Middle frontal gyrus (tissue), 1 donor: ENCODE measurements around the gene CCDC150.
"Not testable (repeated sequence)": the region's sequence is repeated elsewhere in the genome, so short reads cannot be mapped to it uniquely, and the experiment has no call there.

Experiments
- DNase-seq: peaks from one replicate; pipeline ENCODE4 v3.0.0-alpha.2; 2015; ENCODE audit warnings: low spot score; ENCODE audit errors: extremely low spot score

The CCDC150 gene

DNA sequence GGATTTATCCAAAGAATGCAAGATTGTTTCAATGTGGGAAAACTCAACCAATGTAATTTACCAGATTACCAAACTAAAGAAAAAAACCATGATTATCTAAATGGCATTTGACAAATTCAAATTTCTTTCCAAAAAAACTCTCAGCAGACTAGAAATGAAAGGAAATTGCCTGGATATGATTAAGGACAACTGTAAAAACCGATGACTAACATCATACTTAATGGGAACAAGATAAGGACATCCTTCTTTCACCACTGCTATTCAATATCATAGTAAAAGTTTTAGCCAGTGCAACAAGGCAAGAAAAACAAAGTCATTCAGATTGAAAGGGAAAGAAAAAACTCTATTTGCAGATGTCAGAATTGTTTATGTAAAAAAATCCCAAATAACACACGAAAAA is 4.4 kb upstream of the CCDC150 start:
- DNase-seq = no peak

DNA sequence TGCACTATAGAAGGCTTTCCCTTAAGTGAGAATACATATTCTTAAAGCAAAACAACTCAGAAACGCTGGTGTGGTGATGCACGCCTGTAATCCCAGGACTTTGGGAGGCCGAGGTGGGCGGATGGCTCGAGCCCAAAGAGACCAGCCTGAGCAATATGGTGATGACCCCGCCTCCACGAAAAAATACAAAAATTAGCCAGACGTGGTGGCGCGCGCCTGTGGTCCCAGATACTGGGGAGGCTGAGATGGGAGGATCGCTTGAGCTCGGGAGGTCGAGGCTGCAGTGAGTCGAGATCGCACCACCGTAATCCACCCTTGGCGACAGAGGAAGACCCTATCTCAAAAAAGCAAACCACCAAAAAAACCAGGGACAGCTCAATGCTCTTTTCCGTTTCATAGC is 750 bp upstream of the CCDC150 start:
- DNase-seq = no peak

DNA sequence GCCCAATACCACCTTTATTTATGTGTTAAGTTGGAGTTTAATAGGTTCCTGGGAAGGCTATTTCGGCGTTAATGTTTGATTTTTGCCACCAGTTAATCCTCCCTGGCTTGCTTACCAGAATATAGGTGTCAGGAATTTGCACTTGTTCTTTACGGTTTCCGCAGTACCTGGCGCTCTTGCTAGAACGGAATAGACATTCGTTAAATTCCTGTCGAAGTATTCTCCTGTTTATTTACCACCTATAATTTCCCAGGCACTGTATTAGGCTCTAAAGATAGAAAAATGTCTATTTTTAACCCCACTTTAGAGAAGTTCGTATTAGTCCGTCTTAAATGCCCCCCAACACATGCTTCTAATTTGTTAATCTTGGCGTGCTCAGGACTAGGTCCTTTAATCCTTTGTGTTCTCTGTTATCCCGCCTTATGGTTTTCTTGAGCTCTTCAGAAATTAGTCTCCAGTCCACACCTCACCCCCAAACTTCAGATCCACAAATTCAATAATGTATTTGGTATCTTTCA is 575 bp downstream of the CCDC150 start:
- DNase-seq = no peak

DNA sequence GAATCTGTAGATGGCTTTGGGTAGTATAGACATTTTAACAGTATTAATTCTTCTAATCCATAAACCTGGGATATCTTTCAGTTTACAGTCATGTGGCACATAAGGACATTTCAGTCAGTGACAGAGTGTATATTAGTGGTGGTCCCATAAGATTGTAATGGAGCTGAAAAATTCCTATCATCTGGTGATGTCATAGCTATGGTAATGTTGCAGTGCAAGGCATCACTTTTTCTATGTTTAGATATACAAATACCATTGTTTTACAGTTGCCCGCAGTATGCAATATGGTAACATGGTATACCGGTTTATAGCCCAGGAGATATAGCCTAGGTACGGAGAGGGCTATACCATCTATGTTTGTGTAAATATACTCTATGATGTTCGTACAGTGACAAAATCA is 9.7 kb downstream of the CCDC150 start:
- no peak for DNase-seq

DNA sequence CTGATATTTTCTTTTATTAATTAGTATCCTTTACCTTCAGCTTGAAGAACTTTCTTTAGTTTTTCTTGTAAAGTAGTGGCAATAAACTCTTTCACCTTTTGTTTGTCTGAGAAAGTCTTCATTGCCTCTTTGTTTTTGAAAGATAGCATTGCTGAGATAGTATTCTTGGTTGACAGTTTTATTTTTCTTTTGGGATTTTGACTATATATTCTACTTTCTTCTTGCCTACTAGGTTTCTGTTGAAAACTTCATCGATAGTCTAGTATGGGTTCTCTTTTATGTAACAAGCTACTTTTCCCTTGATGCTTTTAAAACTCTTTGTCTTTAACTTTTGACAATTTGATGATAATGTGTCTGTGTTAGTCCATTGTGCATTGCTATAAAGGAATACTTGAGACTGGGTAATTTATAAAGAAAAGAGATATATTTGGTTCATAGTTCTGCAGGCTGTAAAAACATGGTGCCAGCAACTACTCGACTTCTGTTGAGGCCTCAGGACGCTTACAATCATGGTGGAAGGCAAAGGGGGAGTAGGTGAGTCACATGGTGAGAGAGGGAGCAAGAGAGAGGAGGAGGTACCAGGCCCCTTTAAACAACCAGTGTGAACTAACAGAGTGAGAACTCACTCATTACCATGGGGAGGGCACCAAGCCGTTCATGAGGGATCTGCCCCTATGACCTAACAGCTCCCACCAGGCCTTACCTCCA is 12.0 kb downstream of the CCDC150 start:
- DNase-seq = no peak

DNA sequence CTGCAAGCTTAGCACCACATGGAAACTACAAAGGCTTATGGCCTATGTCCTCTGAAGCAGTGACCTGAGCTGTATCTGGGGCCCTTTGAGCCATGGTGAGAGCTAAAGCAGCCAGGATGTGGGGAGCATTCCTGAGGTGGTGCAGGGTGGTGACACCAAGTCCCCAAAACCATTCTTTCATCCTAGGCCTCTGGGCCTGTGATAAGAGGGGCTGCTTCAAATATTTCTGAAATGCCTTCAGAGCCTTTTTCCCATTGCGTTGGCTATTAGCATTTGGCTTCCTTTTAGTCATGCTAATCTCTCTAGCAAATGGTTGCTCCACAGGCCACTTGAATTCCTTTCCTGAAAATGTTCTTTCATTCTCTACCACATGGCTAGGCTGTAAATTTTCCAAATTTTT is 13.4 kb downstream of the CCDC150 start:
- no peak for DNase-seq

DNA sequence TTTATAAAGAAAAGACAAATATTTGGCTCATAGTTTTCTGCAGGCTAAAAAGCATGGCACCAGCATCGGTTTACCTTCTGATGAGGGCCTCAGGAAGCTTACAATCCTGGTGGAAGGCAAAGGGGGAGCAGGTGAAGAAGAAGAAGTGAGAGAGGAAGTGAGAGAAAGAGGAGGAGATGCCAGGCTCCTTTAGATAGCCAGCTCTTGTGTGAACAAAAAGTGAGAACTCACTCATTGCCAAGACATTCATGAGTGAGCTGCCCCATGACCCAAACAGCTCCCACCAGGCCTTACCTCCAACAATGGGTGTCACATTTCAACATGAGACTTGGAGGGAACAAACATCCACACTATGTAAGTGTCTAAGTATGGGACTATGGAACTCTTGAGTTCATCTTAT is 14.3 kb downstream of the CCDC150 start:
- DNase-seq = no peak

DNA sequence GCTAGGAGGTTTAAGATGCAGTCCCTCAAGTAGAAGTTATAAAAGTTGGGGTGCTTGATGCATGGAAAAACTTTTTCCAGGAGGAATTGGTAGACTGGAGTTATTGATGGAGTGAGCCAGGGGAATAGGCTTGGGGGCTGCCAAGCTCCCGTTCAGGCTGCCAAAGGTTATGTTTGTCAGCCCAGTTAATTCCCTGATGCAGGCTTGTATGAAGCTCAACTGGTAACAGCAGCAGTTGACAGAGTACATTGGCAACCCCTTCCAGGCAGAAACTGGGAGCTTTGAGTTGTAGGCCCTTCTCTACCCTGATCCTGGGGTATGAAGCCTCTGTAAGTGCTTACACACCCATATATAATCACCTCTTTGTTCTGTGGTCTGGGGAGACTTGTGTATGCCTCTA is 16.2 kb downstream of the CCDC150 start:
- DNase-seq = no peak

DNA sequence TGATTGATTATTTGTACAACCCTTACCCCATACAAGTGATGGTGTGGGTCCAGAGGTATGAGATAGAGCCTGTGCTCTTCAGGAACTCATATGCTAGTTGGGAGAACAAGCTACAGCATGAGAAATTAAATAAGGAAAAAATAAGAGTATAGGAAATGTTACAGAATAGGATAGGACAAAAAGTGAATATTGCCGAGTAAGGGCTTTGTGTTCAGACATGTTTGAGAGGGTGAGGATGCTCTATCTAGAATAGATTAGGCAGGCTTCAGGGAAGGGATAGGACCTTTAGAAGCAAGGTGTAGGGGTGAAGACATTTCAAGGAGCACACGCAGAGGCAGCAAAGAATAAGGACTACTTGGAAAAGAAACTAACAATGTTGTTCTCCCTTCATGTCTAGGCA is 17.8 kb downstream of the CCDC150 start:
- DNase-seq = no peak

DNA sequence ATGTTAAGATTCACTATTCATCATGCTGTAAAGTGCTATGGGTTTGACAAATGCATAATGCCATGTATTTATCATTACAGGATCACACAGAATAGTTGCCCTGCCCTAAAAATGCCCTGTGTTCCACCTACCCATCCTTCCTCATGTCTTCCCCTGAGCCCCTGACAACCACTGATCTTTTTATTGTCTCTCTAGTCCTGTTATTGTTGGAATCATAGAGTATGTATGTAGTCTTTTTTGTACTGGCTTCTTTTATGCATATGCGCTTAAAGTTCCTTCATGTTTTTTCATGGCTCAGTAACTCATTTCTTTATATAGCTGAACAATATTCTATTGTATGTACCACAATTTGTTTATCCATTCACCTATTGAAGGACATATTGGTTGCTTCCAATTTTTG is 20.3 kb downstream of the CCDC150 start:
- DNase-seq = no peak

DNA sequence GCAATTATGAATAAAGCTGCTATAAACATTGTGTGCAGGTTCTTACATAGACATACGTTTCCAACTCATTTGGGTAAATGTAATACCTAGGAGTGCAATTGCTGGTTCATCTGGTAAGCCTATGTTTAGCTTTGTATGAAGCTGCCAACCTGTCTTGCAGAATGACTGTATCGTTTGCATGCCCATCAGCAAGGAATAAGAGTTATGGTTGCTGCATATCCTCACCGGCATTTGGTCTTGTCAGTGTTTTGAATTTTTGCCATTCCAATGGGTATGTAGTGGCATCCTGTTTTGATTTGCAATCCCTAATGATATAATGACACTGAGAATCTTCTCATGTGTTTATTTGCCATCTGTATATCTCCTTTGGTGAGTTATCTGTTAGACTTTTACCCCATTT is 20.7 kb downstream of the CCDC150 start:
- DNase-seq = no peak

DNA sequence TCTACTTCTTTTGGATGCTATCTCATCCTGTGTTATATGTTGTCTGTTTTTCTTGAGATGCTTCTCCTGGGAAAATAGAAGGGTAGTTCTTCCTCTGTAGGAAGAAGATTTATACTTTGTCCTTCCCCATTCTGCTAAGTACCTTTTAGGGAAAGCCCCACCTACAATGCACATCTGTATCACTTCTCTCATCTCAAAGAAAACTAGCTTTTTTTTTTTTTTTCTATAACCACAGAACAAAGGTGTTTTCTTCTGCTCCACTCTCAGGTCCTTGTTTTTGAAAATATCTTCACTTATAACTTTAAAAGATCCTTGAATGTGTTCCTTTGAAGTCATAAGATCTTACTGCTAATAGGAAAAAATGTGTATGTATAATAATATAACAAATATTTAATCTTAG is 30.8 kb downstream of the CCDC150 start:
- DNase-seq = no peak

DNA sequence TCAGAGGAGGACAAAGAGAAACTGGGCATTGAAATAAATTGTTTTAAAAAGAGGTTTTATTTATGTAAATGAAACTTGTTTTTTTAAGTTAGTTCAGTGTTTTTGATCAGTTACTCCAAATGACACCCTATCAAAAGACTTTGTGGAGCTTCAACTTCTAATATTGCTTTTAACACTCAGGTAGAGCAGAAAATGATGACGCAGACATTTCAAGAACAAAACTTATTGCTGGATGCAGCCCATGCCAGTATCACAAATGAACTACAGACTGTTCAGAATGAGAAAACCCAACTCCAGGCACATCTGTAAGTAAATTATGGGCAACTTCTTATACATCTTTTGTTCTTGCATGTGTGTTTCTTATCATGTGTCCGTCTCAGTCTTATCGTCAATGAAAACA is 36.4 kb downstream of the CCDC150 start:
- no peak for DNase-seq

DNA sequence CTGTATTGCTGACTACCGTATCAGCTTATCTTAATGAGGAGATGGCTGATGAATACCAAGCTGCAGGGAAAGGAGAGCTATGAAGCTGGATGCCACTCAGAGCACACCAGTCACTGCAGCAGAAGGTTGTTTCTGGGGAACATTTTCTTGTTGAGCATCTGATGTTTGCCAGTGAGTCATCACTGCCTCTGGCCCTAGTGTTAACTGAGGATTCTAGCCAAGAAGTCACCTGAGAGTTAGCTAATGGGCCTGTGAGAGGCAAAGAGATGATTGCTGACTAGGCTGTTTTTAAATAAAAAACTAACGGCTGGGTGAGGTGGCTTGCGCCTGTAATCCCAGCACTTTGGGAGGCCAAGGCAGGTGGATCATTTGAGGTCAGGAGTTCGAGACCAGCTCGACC is 37.9 kb downstream of the CCDC150 start:
- no peak for DNase-seq

DNA sequence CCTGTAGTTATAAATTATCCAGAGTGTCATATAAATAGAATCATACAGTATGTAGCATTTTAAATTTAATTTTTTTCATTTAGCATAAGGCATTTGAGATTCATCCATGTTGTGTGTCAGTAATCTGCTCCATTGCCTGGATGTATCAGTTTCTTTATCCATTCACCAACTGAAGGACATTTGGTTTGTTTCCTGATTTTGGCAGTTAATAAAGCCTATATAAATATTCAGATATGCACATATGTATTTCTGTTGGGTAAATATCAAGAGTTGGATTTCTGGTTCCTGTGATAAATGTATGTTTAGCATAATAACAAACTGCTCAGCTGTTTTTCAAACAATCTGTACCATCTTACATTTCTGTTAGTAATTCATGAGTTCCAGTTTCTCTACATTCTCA is 39.9 kb downstream of the CCDC150 start:
- DNase-seq = no peak

DNA sequence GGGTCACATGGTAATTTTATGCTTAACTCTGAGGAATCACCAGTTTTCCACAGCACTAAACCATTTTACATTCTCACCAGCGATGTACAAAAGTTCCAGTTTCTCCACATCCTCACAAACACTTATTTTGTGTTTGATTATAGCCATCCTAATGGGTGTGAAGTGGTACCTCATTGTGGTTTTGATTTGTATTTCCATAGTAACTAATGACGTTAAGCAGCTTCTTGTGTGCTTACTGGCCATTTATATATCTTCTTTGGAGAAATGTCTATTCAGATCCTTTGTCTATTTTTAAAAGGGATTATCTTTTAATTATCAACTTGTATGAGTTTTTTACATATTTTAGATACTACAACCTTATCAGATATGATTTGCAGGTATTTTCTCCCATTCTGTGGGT is 42.0 kb downstream of the CCDC150 start:
- no peak for DNase-seq

DNA sequence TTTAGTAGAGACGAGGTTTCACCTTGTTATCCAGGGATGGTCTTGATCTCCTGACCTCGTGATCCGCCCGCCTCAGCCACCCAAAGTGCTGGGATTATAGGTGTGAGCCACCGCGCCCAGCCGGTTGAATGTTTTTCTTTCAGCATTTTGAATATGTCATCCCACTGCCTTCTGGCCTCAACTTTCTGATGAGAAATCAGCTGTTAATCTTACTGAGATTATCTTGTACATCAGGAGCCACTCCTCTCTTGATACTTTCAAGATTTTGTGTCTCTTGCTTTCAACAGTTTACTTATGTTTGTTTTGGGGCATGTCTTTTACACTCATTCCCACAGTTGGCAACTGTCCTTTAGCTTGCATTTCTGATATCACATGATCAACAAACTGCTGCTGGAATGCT is 46.3 kb downstream of the CCDC150 start:
- no peak for DNase-seq

DNA sequence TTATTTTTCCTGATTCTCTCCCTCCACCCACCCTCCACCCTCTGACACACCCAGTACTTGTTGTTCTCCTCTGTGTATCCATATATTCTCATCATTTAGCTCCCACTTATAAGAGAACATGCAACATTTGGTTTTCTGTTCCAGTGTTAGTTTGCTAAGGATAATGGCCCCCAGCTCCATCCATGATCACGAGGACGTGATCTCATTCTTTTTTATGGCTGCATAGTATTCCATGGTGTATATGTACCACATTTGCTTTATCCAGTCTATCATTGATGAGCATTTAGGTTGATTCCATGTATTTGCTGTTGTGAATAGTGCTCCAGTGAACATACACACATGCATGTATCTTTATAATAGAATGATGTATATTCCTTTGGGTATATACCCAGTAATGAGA is 47.2 kb downstream of the CCDC150 start:
- DNase-seq = not testable (repeated sequence)

DNA sequence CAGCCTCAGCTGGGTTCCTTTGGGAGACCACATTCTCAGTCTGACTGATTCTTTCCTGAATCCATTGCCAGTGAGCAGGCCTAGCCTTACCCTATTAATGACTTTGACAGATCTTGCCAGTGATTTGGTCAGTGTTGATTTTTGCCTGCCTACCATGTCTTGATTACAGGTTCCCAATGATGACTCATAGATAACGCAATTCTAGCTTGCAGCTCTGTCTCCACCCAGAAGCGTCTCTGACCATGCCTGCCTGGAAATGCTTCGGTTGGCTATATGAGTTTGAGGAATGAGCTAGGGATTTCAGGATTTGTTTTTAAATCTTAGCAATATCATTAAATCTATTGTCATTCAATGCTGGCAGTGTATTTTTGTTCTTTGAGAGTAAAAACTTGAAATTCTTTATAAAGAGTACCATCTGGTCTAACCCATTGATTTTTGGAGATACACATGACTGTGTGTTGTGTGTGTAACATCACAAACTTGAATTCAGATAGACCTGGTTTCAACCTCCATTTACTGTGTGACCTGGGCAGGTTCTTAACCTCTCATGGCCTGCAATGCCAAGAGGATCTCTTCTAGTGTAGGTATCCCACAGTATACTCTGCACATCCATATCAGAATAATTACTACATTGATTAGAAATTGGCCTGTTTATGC is 57.0 kb downstream of the CCDC150 start:
- no peak for DNase-seq

DNA sequence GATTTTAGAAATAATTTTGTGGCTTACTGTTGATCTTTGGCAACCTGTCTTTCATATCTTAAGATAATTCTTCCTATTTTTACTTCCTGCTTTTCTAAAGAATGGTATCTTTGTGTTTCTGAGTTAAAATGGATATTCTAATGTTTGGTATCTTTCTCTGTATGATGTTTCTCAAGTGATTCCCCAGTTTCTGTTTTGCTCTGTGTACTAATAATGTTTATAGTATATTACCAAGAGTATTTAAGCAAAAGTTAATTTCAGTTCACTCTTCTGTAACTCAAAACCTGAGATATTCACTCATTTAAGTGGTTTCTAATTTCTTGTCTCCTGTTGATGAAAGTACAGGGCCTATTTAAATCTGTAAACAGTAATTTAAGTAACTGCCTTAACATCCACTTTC is 58.3 kb downstream of the CCDC150 start:
- DNase-seq = no peak

DNA sequence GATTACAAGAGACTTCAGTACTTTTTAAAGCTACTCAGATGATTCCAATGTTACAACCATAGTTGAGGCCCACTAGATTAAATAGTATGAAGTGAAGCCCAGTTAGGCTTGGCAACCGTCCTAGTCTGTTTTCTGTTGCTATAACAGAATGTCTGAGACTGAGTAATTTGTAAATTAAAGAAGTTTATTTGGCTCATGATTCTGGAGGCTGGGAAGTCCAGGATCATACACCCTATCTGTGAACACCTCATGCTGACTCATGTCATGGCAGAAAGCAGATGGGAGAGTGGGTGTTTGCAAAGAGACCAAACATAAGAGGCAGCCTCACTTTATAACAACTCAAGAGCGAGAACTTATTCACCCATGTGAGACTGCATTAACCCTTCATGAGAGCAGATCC is 63.1 kb downstream of the CCDC150 start:
- DNase-seq = no peak

DNA sequence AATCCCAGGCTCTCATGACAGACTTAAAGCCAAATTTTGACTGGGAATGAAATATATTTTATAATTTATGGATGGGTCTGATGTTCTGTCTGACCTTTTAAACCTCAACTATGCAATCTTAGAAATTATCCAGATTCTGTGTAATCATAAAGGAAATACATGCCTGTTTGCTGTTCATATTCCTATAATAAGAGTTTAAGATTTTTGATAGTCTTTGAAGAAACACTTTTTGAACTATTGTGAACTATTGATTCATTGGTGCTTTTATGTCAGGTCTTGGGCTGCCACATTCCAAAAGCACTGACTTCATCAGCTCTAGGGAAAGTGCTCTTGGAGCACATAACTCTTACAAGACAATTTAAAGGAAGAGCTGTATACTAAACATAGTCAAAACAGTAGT is 64.2 kb downstream of the CCDC150 start:
- DNase-seq = no peak

DNA sequence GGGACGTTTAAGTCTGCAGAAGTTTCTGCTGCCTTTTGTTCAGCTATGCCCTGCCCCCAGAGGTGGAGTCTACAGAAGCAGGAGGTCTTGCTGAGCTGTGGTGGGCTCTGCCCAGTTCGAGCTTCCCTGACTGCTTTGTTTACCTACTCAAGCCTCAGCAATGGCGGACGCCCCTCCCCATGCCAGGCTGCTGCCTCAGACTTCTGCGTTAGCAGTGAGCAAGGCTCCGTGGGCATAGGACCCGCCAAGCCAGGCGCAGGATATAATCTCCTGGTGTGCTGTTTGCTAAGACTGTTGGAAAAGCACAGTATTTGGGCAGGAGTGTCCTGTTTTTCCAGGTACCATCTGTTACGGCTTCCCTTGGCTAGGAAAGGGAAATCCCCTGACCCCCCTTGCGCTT is 70.5 kb downstream of the CCDC150 start:
- DNase-seq = not testable (repeated sequence)
